Hepatocyte (in vitro differentiated cells): ENCODE results near the gene PEAK1. TPM values are rescaled to one million over a fixed set of nuclear protein-coding genes. Genes with fewer than 3 reads are reported as not detected.
"Not testable (repeated sequence)": the region's sequence is repeated elsewhere in the genome, so short reads cannot be mapped to it uniquely, and the experiment has no call there.

Experiments
- DNase-seq: peaks from one replicate; pipeline ENCODE4 v3.0.0-alpha.2; 2016; ENCODE audit warnings: low spot score
- H2AFZ ChIP-seq: fragments of 200-600 bp; sonication (generic); 2 replicates; pipeline ENCODE4 v1.6.0; 2016; ENCODE audit warnings: antibody characterized with exemption, mild to moderate bottlenecking
- H3K27ac ChIP-seq: fragments of 200-600 bp; sonication (generic); 2 replicates; pipeline ENCODE4 v1.5.1; 2016; ENCODE audit warnings: mild to moderate bottlenecking
- H3K27me3 ChIP-seq: fragments of 200-600 bp; sonication (generic); 2 replicates; pipeline ENCODE4 v1.6.1; 2016
- H3K36me3 ChIP-seq: fragments of 200-600 bp; sonication (generic); replicated peaks from 2 replicates; pipeline ENCODE4 v1.5.1; 2016; ENCODE audit warnings: low read depth; ENCODE audit not compliant: insufficient read depth
- H3K4me1 ChIP-seq: fragments of 200-600 bp; sonication (generic); 2 replicates; pipeline ENCODE4 v1.5.1; 2016; ENCODE audit warnings: mild to moderate bottlenecking, moderate library complexity; ENCODE audit not compliant: insufficient read depth
- H3K4me2 ChIP-seq: fragments of 200-600 bp; sonication (generic); 2 replicates; pipeline ENCODE4 v1.6.0; 2016
- H3K4me3 ChIP-seq: fragments of 200-600 bp; sonication (generic); 2 replicates; pipeline ENCODE4 v1.5.1; 2016; ENCODE audit warnings: mild to moderate bottlenecking
- H3K79me2 ChIP-seq: fragments of 200-600 bp; sonication (generic); 2 replicates; pipeline ENCODE4 v1.6.0; 2017; ENCODE audit warnings: mild to moderate bottlenecking
- H3K9me2 ChIP-seq: fragments of 200-600 bp; sonication (generic); replicated peaks from 2 replicates; pipeline ENCODE4 v1.6.0; 2017; ENCODE audit warnings: mild to moderate bottlenecking; ENCODE audit not compliant: insufficient read depth
- H3K9me3 ChIP-seq: fragments of 200-600 bp; sonication (generic); 2 replicates; pipeline ENCODE4 v1.5.1; 2016; ENCODE audit warnings: low read depth, mild to moderate bottlenecking
- H4K20me1 ChIP-seq: fragments of 200-600 bp; sonication (generic); 2 replicates; pipeline ENCODE4 v1.6.0; 2016; ENCODE audit warnings: mild to moderate bottlenecking; ENCODE audit not compliant: insufficient read depth, poor library complexity, severe bottlenecking
- CTCF ChIP-seq: fragments of 200-600 bp; sonication (generic); IDR thresholded peaks from 2 replicates; pipeline ENCODE4 v1.5.1; 2016; ENCODE audit warnings: antibody characterized with exemption, mild to moderate bottlenecking; ENCODE audit not compliant: poor library complexity
- EZH2 ChIP-seq: fragments of 200-600 bp; sonication (generic); IDR thresholded peaks from 2 replicates; pipeline ENCODE4 v1.6.1; 2016; ENCODE audit warnings: antibody characterized with exemption, mild to moderate bottlenecking, borderline replicate concordance
- EZH2phosphoT487 ChIP-seq: fragments of 200-600 bp; sonication (generic); IDR thresholded peaks from one replicate; pipeline ENCODE4 v1.6.1; 2018; ENCODE audit warnings: antibody characterized with exemption, mild to moderate bottlenecking, low read depth, moderate library complexity; ENCODE audit not compliant: unreplicated experiment, severe bottlenecking
- WGBS: methylation state at CpG from one replicate; pipeline ENCODE4 v1.1.6; 2016; ENCODE audit warnings: low lambda C conversion rate; ENCODE audit errors: missing lambda C conversion rate; 5-methylcytosine and 5-hydroxymethylcytosine counted together
- polyA plus RNA-seq: library from polyadenylated mRNA; unstranded; fragments of >200 nt; fragmentation: Nextera tagmentation; extraction: Ambion mirVana; gene quantifications from 2 replicates; pipeline ENCODE4 v1.2.1, GENCODE V29; 2016
- total RNA-seq: library from RNA; depleted of rRNA; stranded (reverse); fragments of >200 nt; gene quantifications from 2 replicates; pipeline ENCODE4 v1.2.3, GENCODE V29; 2014

Gene PEAK1
- total and polyA plus RNA-seq, 2 experiments from 2014 or later, result 8.1 to 27.1 TPM

GRCh38 chr15:77180757-77181156 lies 239.1 kb downstream of the PEAK1 start:
- no peak overlapping the region for H3K27ac ChIP-seq
- H3K4me1 ChIP-seq, result peaks cover under 1% of the 10 kb centered on the region
- H2AFZ ChIP-seq, result no peak overlapping the region
- DNase-seq, result no peak
- H3K36me3 ChIP-seq, result no peaks in the 10 kb centered on the region
- 85% methylated on average over 5 of the region's 5 CpGs for WGBS
- no peak overlapping the region for H3K4me3 ChIP-seq
- H3K4me2 ChIP-seq, result no peak overlapping the region
- H3K79me2 ChIP-seq, result no peaks in the 10 kb centered on the region
- H4K20me1 ChIP-seq, result no peaks in the 10 kb centered on the region
- H3K27me3 ChIP-seq, result no peaks in the 10 kb centered on the region
- no peaks in the 10 kb centered on the region for H3K9me2 ChIP-seq
- no peak for TF ChIP-seq EZH2phosphoT487
- TF ChIP-seq CTCF, result no peak
- TF ChIP-seq EZH2, result no peak
- H3K9me3 ChIP-seq, result no peaks in the 10 kb centered on the region

GRCh38 chr15:77180270-77180669 lies 239.6 kb downstream of the PEAK1 start:
- no peaks in the 10 kb centered on the region for H3K4me1 ChIP-seq
- H3K9me2 ChIP-seq, result no peaks in the 10 kb centered on the region
- TF ChIP-seq CTCF (no peak), EZH2phosphoT487 (no peak), EZH2 (no peak)
- H3K9me3 ChIP-seq, result no peaks in the 10 kb centered on the region
- 93% methylated on average over 6 of the region's 6 CpGs for WGBS
- no peak for DNase-seq
- H3K4me2 ChIP-seq, result no peak overlapping the region
- no peak overlapping the region for H3K27ac ChIP-seq
- H3K36me3 ChIP-seq, result no peaks in the 10 kb centered on the region
- H3K27me3 ChIP-seq, result no peaks in the 10 kb centered on the region
- no peaks in the 10 kb centered on the region for H4K20me1 ChIP-seq
- no peak overlapping the region for H2AFZ ChIP-seq
- no peaks in the 10 kb centered on the region for H3K79me2 ChIP-seq
- H3K4me3 ChIP-seq, result no peak overlapping the region

DNA sequence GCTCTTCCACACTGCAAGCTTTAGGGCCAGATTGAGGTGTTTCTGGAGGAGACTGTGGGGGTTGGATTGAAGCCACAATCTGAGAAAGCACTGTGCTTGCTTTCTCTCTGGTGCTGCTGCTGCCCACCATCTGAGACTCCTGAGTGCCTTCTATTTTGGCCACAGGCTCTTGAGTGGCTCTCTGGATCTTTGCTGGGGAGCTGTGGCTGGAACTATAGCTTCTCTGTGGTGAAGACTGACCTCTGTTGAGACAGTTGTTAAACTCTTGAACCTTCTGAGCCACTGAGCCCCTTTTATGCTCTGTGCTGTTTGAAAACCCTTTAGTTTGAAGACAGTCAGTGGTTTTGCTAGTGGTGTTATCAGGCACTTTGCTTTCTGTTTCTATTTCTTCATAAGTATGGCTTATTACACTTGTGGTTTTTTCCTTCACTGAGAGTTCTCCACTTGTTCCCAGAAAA lies 240.3 kb downstream of the PEAK1 start:
- TF ChIP-seq EZH2, result no peak
- no peak for TF ChIP-seq EZH2phosphoT487
- TF ChIP-seq CTCF, result no peak
- Histone ChIP-seq H2AFZ (no peak overlapping the region), H3K4me2 (no peak overlapping the region), H4K20me1 (no peaks in the 10 kb centered on the region), H3K27me3 (no peaks in the 10 kb centered on the region), H3K79me2 (no peaks in the 10 kb centered on the region), H3K4me1 (no peaks in the 10 kb centered on the region), H3K4me3 (no peak overlapping the region), H3K9me2 (no peaks in the 10 kb centered on the region), H3K9me3 (no peaks in the 10 kb centered on the region), H3K27ac (no peak overlapping the region), H3K36me3 (no peaks in the 10 kb centered on the region)
- no peak for DNase-seq

GRCh38 chr15:77178411-77178810 lies 241.5 kb downstream of the PEAK1 start:
- Histone ChIP-seq H3K4me1 (peaks cover 8% of the 10 kb centered on the region), H4K20me1 (no peaks in the 10 kb centered on the region), H3K36me3 (no peaks in the 10 kb centered on the region), H3K27ac (no peak overlapping the region), H2AFZ (no peak overlapping the region), H3K4me2 (no peak overlapping the region), H3K4me3 (no peak overlapping the region), H3K27me3 (no peaks in the 10 kb centered on the region), H3K9me2 (no peaks in the 10 kb centered on the region), H3K79me2 (no peaks in the 10 kb centered on the region), H3K9me3 (no peaks in the 10 kb centered on the region)
- TF ChIP-seq EZH2 (no peak), CTCF (no peak), EZH2phosphoT487 (peak; percentile 44)
- DNase-seq, result no peak

DNA sequence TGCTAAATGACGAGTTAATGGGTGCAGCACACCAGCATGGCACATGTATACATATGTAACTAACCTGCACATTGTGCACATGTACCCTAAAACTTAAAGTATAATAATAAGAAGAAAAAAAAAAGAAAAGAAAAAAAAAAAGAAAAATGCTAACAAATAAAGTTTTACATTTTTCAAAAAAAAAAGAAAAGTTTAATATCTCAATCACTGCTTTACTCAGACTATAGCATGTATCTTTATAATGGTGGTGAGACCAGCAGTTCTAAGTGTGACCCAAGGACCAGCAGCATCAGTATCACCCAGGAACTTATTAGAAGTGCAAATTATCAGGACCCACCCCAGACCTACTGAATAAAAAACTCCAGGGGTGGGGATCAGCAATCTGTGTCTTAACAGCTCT lies 243.8 kb downstream of the PEAK1 start:
- not testable (repeated sequence) for H3K4me2 ChIP-seq, H3K27me3 ChIP-seq, H3K79me2 ChIP-seq, H3K9me3 ChIP-seq, H4K20me1 ChIP-seq, H3K4me3 ChIP-seq, H3K27ac ChIP-seq, H2AFZ ChIP-seq, H3K9me2 ChIP-seq, DNase-seq, H3K36me3 ChIP-seq
- no CpG with 5 or more reads among the region's 1 CpG for WGBS
- peaks cover 14% of the 10 kb centered on the region for H3K4me1 ChIP-seq
